Osteocyte (in vitro differentiated cells): ENCODE measurements around the gene SLC5A8. TPM values are rescaled to one million over a fixed set of nuclear protein-coding genes. Genes with fewer than 3 reads are reported as not detected.

ENCODE experiments used
- DNase-seq: peaks from one replicate; pipeline ENCODE4 v3.0.0; 2021; ENCODE audit warnings: mixed read lengths; ENCODE audit not compliant: unreplicated experiment; ENCODE audit errors: extremely low spot score
- H3K27ac Mint-ChIP-seq: one replicate; pipeline ENCODE4 v1.8.0; 2021; ENCODE audit warnings: mild to moderate bottlenecking, mixed read lengths; ENCODE audit not compliant: unreplicated experiment
- H3K27me3 Mint-ChIP-seq: one replicate; pipeline ENCODE4 v1.8.0; 2021; ENCODE audit warnings: mixed read lengths; ENCODE audit not compliant: unreplicated experiment
- H3K36me3 Mint-ChIP-seq: one replicate; pipeline ENCODE4 v1.8.0; 2021; ENCODE audit warnings: mixed read lengths; ENCODE audit not compliant: unreplicated experiment
- H3K4me1 Mint-ChIP-seq: one replicate; pipeline ENCODE4 v1.8.0; 2021; ENCODE audit warnings: mixed read lengths; ENCODE audit not compliant: unreplicated experiment
- H3K4me3 Mint-ChIP-seq: one replicate; pipeline ENCODE4 v1.8.0; 2021; ENCODE audit warnings: mild to moderate bottlenecking, moderate library complexity, mixed read lengths; ENCODE audit not compliant: unreplicated experiment
- H3K9me3 Mint-ChIP-seq: one replicate; pipeline ENCODE4 v1.8.0; 2021; ENCODE audit warnings: mixed read lengths; ENCODE audit not compliant: unreplicated experiment
- CTCF ChIP-seq: fragments of 200-600 bp; sonication (generic); IDR thresholded peaks from 2 replicates; pipeline ENCODE4 v1.5.0; 2021; ENCODE audit warnings: antibody characterized with exemption, mild to moderate bottlenecking, moderate library complexity
- total RNA-seq: library from RNA; stranded (reverse); gene quantifications from 2 replicates; pipeline ENCODE4 v1.2.1, GENCODE V29; 2021

SLC5A8 gene
- total RNA-seq, 1 donor from 2014 or later: not detected

- H3K9me3 Mint-ChIP-seq: no peaks in the 10 kb centered on the region
- no peak overlapping the region for H3K27ac Mint-ChIP-seq
- no peak for TF ChIP-seq CTCF
- no peaks in the 10 kb centered on the region for H3K36me3 Mint-ChIP-seq
- no peak for DNase-seq
- H3K27me3 Mint-ChIP-seq: peaks cover 3% of the 10 kb centered on the region
- H3K4me3 Mint-ChIP-seq: no peak overlapping the region
- no peaks in the 10 kb centered on the region for H3K4me1 Mint-ChIP-seq
Observed at GRCh38 chr12:101204602-101205304, 5.3 kb downstream of the SLC5A8 start.

- H3K36me3 Mint-ChIP-seq: no peaks in the 10 kb centered on the region
- peaks cover 10% of the 10 kb centered on the region for H3K27me3 Mint-ChIP-seq
- no peak for DNase-seq
- TF ChIP-seq CTCF: no peak
- no peak overlapping the region for H3K4me3 Mint-ChIP-seq
- H3K9me3 Mint-ChIP-seq: no peaks in the 10 kb centered on the region
- no peaks in the 10 kb centered on the region for H3K4me1 Mint-ChIP-seq
- no peak overlapping the region for H3K27ac Mint-ChIP-seq
Observed at GRCh38 chr12:101200824-101201223, 9.2 kb downstream of the SLC5A8 start.

- Mint-ChIP-seq H3K36me3 (no peaks in the 10 kb centered on the region), H3K9me3 (no peaks in the 10 kb centered on the region), H3K27me3 (peaks cover 10% of the 10 kb centered on the region), H3K4me1 (no peaks in the 10 kb centered on the region), H3K27ac (no peak overlapping the region), H3K4me3 (no peak overlapping the region)
- TF ChIP-seq CTCF: no peak
- no peak for DNase-seq
Observed at GRCh38 chr12:101200145-101200544, 9.9 kb downstream of the SLC5A8 start.

DNA sequence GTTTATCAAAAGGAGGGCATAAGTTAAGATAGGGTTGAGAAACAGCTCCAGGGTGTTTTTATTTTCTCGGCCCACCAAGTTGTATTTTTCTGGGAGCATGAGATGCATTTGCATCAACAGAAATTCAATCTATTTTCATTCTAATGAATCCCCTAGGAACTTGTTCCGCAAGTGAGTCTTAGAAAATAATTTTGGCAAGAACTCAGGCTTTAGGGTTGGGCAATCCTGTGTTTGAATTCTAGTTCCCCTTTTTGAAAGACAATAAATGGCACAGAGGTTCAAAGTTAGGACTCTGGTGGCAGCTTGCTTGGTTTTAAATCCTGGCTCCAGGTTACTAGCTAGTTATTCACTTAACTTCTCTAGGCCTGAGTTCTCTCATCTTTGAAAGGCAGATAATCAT is 23.7 kb downstream of the SLC5A8 start:
- no peaks in the 10 kb centered on the region for H3K27me3 Mint-ChIP-seq
- H3K4me1 Mint-ChIP-seq: no peaks in the 10 kb centered on the region
- no peak overlapping the region for H3K4me3 Mint-ChIP-seq
- no peak overlapping the region for H3K27ac Mint-ChIP-seq
- H3K9me3 Mint-ChIP-seq: no peaks in the 10 kb centered on the region
- no peak for TF ChIP-seq CTCF
- DNase-seq: no peak
- H3K36me3 Mint-ChIP-seq: no peaks in the 10 kb centered on the region

GRCh38 chr12:101181776-101182175 is 28.3 kb downstream of the SLC5A8 start:
- no peak for TF ChIP-seq CTCF
- H3K4me3 Mint-ChIP-seq: no peak overlapping the region
- no peak for DNase-seq
- no peaks in the 10 kb centered on the region for H3K4me1 Mint-ChIP-seq
- no peaks in the 10 kb centered on the region for H3K9me3 Mint-ChIP-seq
- no peaks in the 10 kb centered on the region for H3K36me3 Mint-ChIP-seq
- no peaks in the 10 kb centered on the region for H3K27me3 Mint-ChIP-seq
- no peak overlapping the region for H3K27ac Mint-ChIP-seq
